CD8-positive, alpha-beta memory T cell (primary cell): ENCODE results near the gene TKT. TPM values are rescaled to one million over a fixed set of nuclear protein-coding genes. Genes with fewer than 3 reads are reported as not detected.
"Not testable (repeated sequence)": the region's sequence is repeated elsewhere in the genome, so short reads cannot be mapped to it uniquely, and the experiment has no call there.

ENCODE experiments used
- CTCF ChIA-PET: fragments of 350-600 bp; sonication (Branson Sonifier 250); formaldehyde crosslinking; loops from one replicate; lab custom pipeline; 2021; ENCODE audit warnings: antibody characterized with exemption; lab: Charles Lee
- POLR2A ChIA-PET: fragments of 350-600 bp; sonication (Branson Sonifier 250); formaldehyde crosslinking; loops from one replicate; lab custom pipeline; 2021; ENCODE audit warnings: antibody characterized with exemption; lab: Charles Lee
- DNase-seq, 5 donors: peaks; one replicate each; pipeline versions ENCODE4 v3.0.0 to v3.0.0-alpha.2; 2020 to 2022; ENCODE audit warnings: mixed read lengths in 1 of 5
- H3K27ac ChIP-seq: one replicate; pipeline ENCODE4 v1.7.0; 2013; ENCODE audit warnings: low read depth, mild to moderate bottlenecking, low read length, moderate library complexity
- H3K27me3 ChIP-seq: 2 replicates; pipeline ENCODE4 v1.7.0; 2013; ENCODE audit warnings: low read length, mild to moderate bottlenecking; ENCODE audit not compliant: insufficient read depth, poor library complexity, severe bottlenecking
- H3K36me3 ChIP-seq: 2 replicates; pipeline ENCODE4 v1.7.0; 2013; ENCODE audit warnings: mild to moderate bottlenecking, low read length, moderate library complexity; ENCODE audit not compliant: insufficient read depth
- H3K4me1 ChIP-seq: 2 replicates; pipeline ENCODE4 v1.7.0; 2013; ENCODE audit warnings: mild to moderate bottlenecking, low read length, moderate library complexity; ENCODE audit not compliant: insufficient read depth
- H3K4me3 ChIP-seq: 2 replicates; pipeline ENCODE4 v1.7.0; 2013; ENCODE audit warnings: mild to moderate bottlenecking, low read length
- H3K9me3 ChIP-seq: 2 replicates; pipeline ENCODE4 v1.7.0; 2013; ENCODE audit warnings: mild to moderate bottlenecking, low read length
- H3K27ac Mint-ChIP-seq, 8 donors: one replicate each; pipeline ENCODE4 v1.8.0; 2020 to 2021; ENCODE audit warnings: mixed read lengths in 8 of 8, mild to moderate bottlenecking in 6 of 8, inconsistent platforms in 3 of 8, moderate library complexity in 3 of 8
- H3K27me3 Mint-ChIP-seq, 2 donors: one replicate each; pipeline ENCODE4 v1.8.0; 2020 to 2021; ENCODE audit warnings: mixed read lengths in 2 of 2, mild to moderate bottlenecking in 1 of 2, moderate library complexity in 1 of 2
- H3K36me3 Mint-ChIP-seq, 3 donors: one replicate each; pipeline ENCODE4 v1.8.0; 2020 to 2021; ENCODE audit warnings: mixed read lengths in 3 of 3, inconsistent platforms in 1 of 3, mild to moderate bottlenecking in 1 of 3
- H3K4me1 Mint-ChIP-seq, 3 donors: one replicate each; pipeline ENCODE4 v1.8.0; 2020 to 2021; ENCODE audit warnings: mixed read lengths in 3 of 3, inconsistent platforms in 1 of 3, mild to moderate bottlenecking in 1 of 3
- H3K4me3 Mint-ChIP-seq, 7 donors: one replicate each; pipeline ENCODE4 v1.8.0; 2020 to 2021; ENCODE audit warnings: mixed read lengths in 7 of 7, mild to moderate bottlenecking in 6 of 7, moderate library complexity in 4 of 7, inconsistent platforms in 2 of 7
- H3K9me3 Mint-ChIP-seq, 5 donors: one replicate each; pipeline ENCODE4 v1.8.0; 2020 to 2022; ENCODE audit warnings: mixed read lengths in 5 of 5, mild to moderate bottlenecking in 3 of 5, moderate library complexity in 2 of 5, inconsistent platforms in 1 of 5
- polyA plus RNA-seq: library from polyadenylated mRNA; unstranded; fragments of 300-500 nt; fragmentation: Illumina TruSeq; gene quantifications from one replicate; pipeline ENCODE4 v1.2.3, GENCODE V29; 2021
- total RNA-seq, 2 experiments: library from RNA; stranded (reverse); gene quantifications; one replicate each; pipeline ENCODE4 v1.2.3, GENCODE V29; 2021

The TKT gene
- total and polyA plus RNA-seq, 3 experiments from 2014 or later = 59.3 to 182 (median 173) TPM

- Mint-ChIP-seq H3K36me3 (peaks cover 0 to 6% (median 0%) of the 10 kb centered on the region in 3 donors), H3K27ac (peak overlapping the region in 7 of 8 donors; percentile 56 to 87 (median 87)), H3K4me3 (peak overlapping the region; percentile 90 to 97 (median 92)), H3K9me3 (no peaks in the 10 kb centered on the region), H3K27me3 (no peaks in the 10 kb centered on the region), H3K4me1 (peaks cover 35 to 58% (median 45%) of the 10 kb centered on the region in 3 donors)
- DNase-seq = no peak
- Histone ChIP-seq H3K27me3 (no peaks in the 10 kb centered on the region), H3K4me3 (peak overlapping the region; percentile 90), H3K4me1 (peaks cover 37% of the 10 kb centered on the region), H3K36me3 (no peaks in the 10 kb centered on the region), H3K27ac (peak overlapping the region; percentile 78), H3K9me3 (no peaks in the 10 kb centered on the region)
- CTCF ChIA-PET = interaction anchor here (1.1 kb wide), 1 partner anchor 58 kb away, joined by 3 read pairs; no protein-coding TSS in a partner anchor
- POLR2A ChIA-PET = no interaction called here
Measured at GRCh38 chr3:53253707-53254508, 1.9 kb downstream of the TKT start.

- DNase-seq, H3K36me3 Mint-ChIP-seq, H3K36me3 ChIP-seq, POLR2A ChIA-PET, H3K9me3 Mint-ChIP-seq, H3K4me3 ChIP-seq, H3K27ac ChIP-seq, H3K27me3 ChIP-seq, H3K27me3 Mint-ChIP-seq, H3K9me3 ChIP-seq: not testable (repeated sequence)
- peaks cover 42% of the 10 kb centered on the region for H3K4me1 ChIP-seq
- CTCF ChIA-PET = interaction anchor here (1.1 kb wide), 1 partner anchor 57 kb away, joined by 3 read pairs; no protein-coding TSS in a partner anchor
- H3K4me3 Mint-ChIP-seq = peak overlapping the region in 4 of 7 donors; percentile 8 to 90 (median 62)
- H3K4me1 Mint-ChIP-seq = peaks cover 43 to 67% (median 54%) of the 10 kb centered on the region in 3 donors
- peak overlapping the region in 1 of 8 donors; percentile 3 for H3K27ac Mint-ChIP-seq
Measured at GRCh38 chr3:53252947-53253322, 2.9 kb downstream of the TKT start.

- Mint-ChIP-seq H3K36me3 (peaks cover 0 to 10% (median 0%) of the 10 kb centered on the region in 3 donors), H3K4me3 (peak overlapping the region in 6 of 7 donors; percentile 24 to 78 (median 42)), H3K9me3 (no peaks in the 10 kb centered on the region), H3K27ac (peak overlapping the region in 3 of 8 donors; percentile 38 to 79 (median 68)), H3K27me3 (no peaks in the 10 kb centered on the region), H3K4me1 (peaks cover 47 to 72% (median 58%) of the 10 kb centered on the region in 3 donors)
- POLR2A ChIA-PET = interaction anchor here (0.5 kb wide), 1 partner anchor 144 kb away, joined by 3 read pairs; no protein-coding TSS in a partner anchor
- no peak overlapping the region for H3K27ac ChIP-seq
- no peak overlapping the region for H3K4me3 ChIP-seq
- DNase-seq = no peak
- CTCF ChIA-PET = no interaction called here
- H3K36me3 ChIP-seq = no peaks in the 10 kb centered on the region
- no peaks in the 10 kb centered on the region for H3K27me3 ChIP-seq
- peaks cover 45% of the 10 kb centered on the region for H3K4me1 ChIP-seq
- H3K9me3 ChIP-seq = no peaks in the 10 kb centered on the region
Measured at GRCh38 chr3:53252096-53252946, 3.5 kb downstream of the TKT start.

- Histone ChIP-seq H3K4me1 (peaks cover 45% of the 10 kb centered on the region), H3K27ac (no peak overlapping the region), H3K4me3 (no peak overlapping the region), H3K27me3 (no peaks in the 10 kb centered on the region), H3K9me3 (no peaks in the 10 kb centered on the region), H3K36me3 (no peaks in the 10 kb centered on the region)
- POLR2A ChIA-PET = interaction anchor here (0.5 to 0.6 kb wide), 2 partner anchors 81 to 143 kb away, joined by 3 read pairs; no protein-coding TSS in a partner anchor
- peaks cover 49 to 73% (median 67%) of the 10 kb centered on the region in 3 donors for H3K4me1 Mint-ChIP-seq
- H3K4me3 Mint-ChIP-seq = no peak overlapping the region
- H3K36me3 Mint-ChIP-seq = peaks cover 0 to 15% (median 2%) of the 10 kb centered on the region in 3 donors
- CTCF ChIA-PET = no interaction called here
- no peaks in the 10 kb centered on the region for H3K27me3 Mint-ChIP-seq
- H3K9me3 Mint-ChIP-seq = no peaks in the 10 kb centered on the region
- H3K27ac Mint-ChIP-seq = peak overlapping the region in 4 of 8 donors; percentile 26 to 79 (median 42)
- DNase-seq = no peak
Measured at GRCh38 chr3:53250881-53251605, 4.8 kb downstream of the TKT start.

GRCh38 chr3:53250453-53250852 lies 5.4 kb downstream of the TKT start:
- Histone ChIP-seq H3K27me3 (no peaks in the 10 kb centered on the region), H3K4me1 (peaks cover 45% of the 10 kb centered on the region), H3K27ac (no peak overlapping the region), H3K9me3 (no peaks in the 10 kb centered on the region), H3K4me3 (no peak overlapping the region), H3K36me3 (no peaks in the 10 kb centered on the region)
- H3K36me3 Mint-ChIP-seq = peaks cover 0 to 16% (median 2%) of the 10 kb centered on the region in 3 donors
- ChIA-PET POLR2A (interaction anchor here (0.6 kb wide), 1 partner anchor 82 kb away, joined by 3 read pairs; no protein-coding TSS in a partner anchor), CTCF (no interaction called here)
- no peak overlapping the region for H3K27ac Mint-ChIP-seq
- no peak overlapping the region for H3K4me3 Mint-ChIP-seq
- H3K9me3 Mint-ChIP-seq = no peaks in the 10 kb centered on the region
- peaks cover 49 to 72% (median 72%) of the 10 kb centered on the region in 3 donors for H3K4me1 Mint-ChIP-seq
- no peak for DNase-seq
- no peaks in the 10 kb centered on the region for H3K27me3 Mint-ChIP-seq

- peak overlapping the region in 2 of 8 donors; percentile 9 to 19 for H3K27ac Mint-ChIP-seq
- ChIA-PET POLR2A (no interaction called here), CTCF (interaction anchor here (1.5 kb wide), 1 partner anchor 11 kb away, joined by 4 read pairs; no protein-coding TSS in a partner anchor)
- H3K4me3 ChIP-seq = no peak overlapping the region
- peaks cover 40 to 71% (median 59%) of the 10 kb centered on the region in 3 donors for H3K4me1 Mint-ChIP-seq
- H3K9me3 ChIP-seq = no peaks in the 10 kb centered on the region
- H3K36me3 ChIP-seq = no peaks in the 10 kb centered on the region
- H3K4me1 ChIP-seq = peaks cover 29% of the 10 kb centered on the region
- no peaks in the 10 kb centered on the region for H3K27me3 ChIP-seq
- H3K9me3 Mint-ChIP-seq = no peaks in the 10 kb centered on the region
- no peak overlapping the region for H3K4me3 Mint-ChIP-seq
- H3K36me3 Mint-ChIP-seq = peaks cover 0 to 16% (median 2%) of the 10 kb centered on the region in 3 donors
- no peaks in the 10 kb centered on the region for H3K27me3 Mint-ChIP-seq
- no peak overlapping the region for H3K27ac ChIP-seq
- DNase-seq = no peak
Measured at GRCh38 chr3:53248161-53248560, 7.7 kb downstream of the TKT start.

- Histone ChIP-seq H3K27me3 (no peaks in the 10 kb centered on the region), H3K27ac (no peak overlapping the region), H3K4me3 (no peak overlapping the region), H3K9me3 (no peaks in the 10 kb centered on the region), H3K4me1 (peaks cover 26% of the 10 kb centered on the region), H3K36me3 (no peaks in the 10 kb centered on the region)
- peaks cover 0 to 16% (median 2%) of the 10 kb centered on the region in 3 donors for H3K36me3 Mint-ChIP-seq
- no peak overlapping the region for H3K4me3 Mint-ChIP-seq
- DNase-seq = no peak
- H3K27me3 Mint-ChIP-seq = no peaks in the 10 kb centered on the region
- POLR2A ChIA-PET = no interaction called here
- peaks cover 38 to 66% (median 55%) of the 10 kb centered on the region in 3 donors for H3K4me1 Mint-ChIP-seq
- CTCF ChIA-PET = interaction anchor here (1.1 to 1.5 kb wide), 2 partner anchors 10 to 114 kb away, joined by 4 read pairs; no protein-coding TSS in a partner anchor
- peak overlapping the region in 3 of 8 donors; percentile 19 to 38 (median 25) for H3K27ac Mint-ChIP-seq
- H3K9me3 Mint-ChIP-seq = no peaks in the 10 kb centered on the region
Measured at GRCh38 chr3:53247619-53248018, 8.2 kb downstream of the TKT start.
